Thoracic aorta (tissue), 2 donors: ENCODE data around the gene CDC40. TPM values are rescaled to one million over a fixed set of nuclear protein-coding genes. Genes with fewer than 3 reads are reported as not detected.
"Not testable (repeated sequence)": the region's sequence is repeated elsewhere in the genome, so short reads cannot be mapped to it uniquely, and the experiment has no call there.

Experiments used
- ATAC-seq: fragments of 150-250 bp; one replicate; pipeline ENCODE4 v1.8.0; 2017; ENCODE audit warnings: low read depth; ENCODE audit not compliant: insufficient number of reproducible peaks, low FRiP score
- DNase-seq: peaks from one replicate; pipeline ENCODE4 v3.0.0-alpha.2; 2020; ENCODE audit warnings: low spot score
- H3K27ac ChIP-seq, 2 donors: fragments of 200-600 bp; sonication (generic); 1 replicate in 1 of 2; 2 replicates in 1 of 2; pipeline ENCODE4 v1.5.1; 2016; ENCODE audit warnings: mild to moderate bottlenecking in 2 of 2, moderate library complexity in 2 of 2
- H3K27me3 ChIP-seq: fragments of 200-600 bp; sonication (generic); replicated peaks from 2 replicates; pipeline ENCODE4 v1.6.0; 2016; ENCODE audit warnings: mild to moderate bottlenecking; ENCODE audit not compliant: insufficient read depth
- H3K36me3 ChIP-seq: fragments of 200-600 bp; sonication (generic); one replicate; pipeline ENCODE4 v1.5.1; 2016
- H3K4me1 ChIP-seq, 2 donors: fragments of 200-600 bp; sonication (generic); 1 replicate in 1 of 2; 2 replicates in 1 of 2; pipeline versions ENCODE4 v1.5.1 to v1.6.0; 2016; ENCODE audit warnings: low read depth in 2 of 2, mild to moderate bottlenecking in 1 of 2; ENCODE audit not compliant: control insufficient read depth in 1 of 2
- H3K4me3 ChIP-seq: fragments of 200-600 bp; sonication (generic); 2 replicates; pipeline ENCODE4 v1.5.1; 2016; ENCODE audit warnings: mild to moderate bottlenecking
- H3K9me3 ChIP-seq: fragments of 200-600 bp; sonication (generic); 2 replicates; pipeline ENCODE4 v1.5.1; 2016
- CTCF ChIP-seq: fragments of 200-600 bp; sonication (generic); IDR thresholded peaks from one replicate; pipeline ENCODE4 v1.5.1; 2019; ENCODE audit warnings: antibody characterized with exemption
- total RNA-seq, 2 donors: library from RNA; depleted of rRNA; stranded (reverse); fragments of >200 nt; gene quantifications; one replicate each; pipeline versions ENCODE4 v1.1.0 to v1.2.3, GENCODE V29; 2016

CDC40 gene
- total RNA-seq, 2 donors from 2014 or later, result 11.2 to 22.2 TPM

- Histone ChIP-seq H3K4me1 (no peaks in the 10 kb centered on the region), H3K27me3 (no peaks in the 10 kb centered on the region), H3K4me3 (no peak overlapping the region), H3K36me3 (no peaks in the 10 kb centered on the region), H3K9me3 (no peaks in the 10 kb centered on the region), H3K27ac (no peak overlapping the region)
- ATAC-seq, result no peak
- no peak for TF ChIP-seq CTCF
- no peak for DNase-seq
Observed at GRCh38 chr6:110239526-110240274, 59.5 kb downstream of the CDC40 start.

GRCh38 chr6:110244621-110245020 is 64.4 kb downstream of the CDC40 start:
- not testable (repeated sequence) for H3K4me1 ChIP-seq, H3K9me3 ChIP-seq, H3K27me3 ChIP-seq, H3K4me3 ChIP-seq, H3K36me3 ChIP-seq, ATAC-seq, DNase-seq, H3K27ac ChIP-seq

GRCh38 chr6:110246378-110246777 is 66.2 kb downstream of the CDC40 start:
- Histone ChIP-seq H3K9me3 (no peaks in the 10 kb centered on the region), H3K4me3 (no peak overlapping the region), H3K27me3 (no peaks in the 10 kb centered on the region), H3K27ac (no peak overlapping the region), H3K36me3 (no peaks in the 10 kb centered on the region), H3K4me1 (no peaks in the 10 kb centered on the region)
- DNase-seq (no peak), ATAC-seq (no peak)
- no peak for TF ChIP-seq CTCF

- TF ChIP-seq CTCF, result no peak
- no peak overlapping the region for H3K27ac ChIP-seq
Observed at GRCh38 chr6:110246900-110247546, 66.8 kb downstream of the CDC40 start.

GRCh38 chr6:110250058-110250457 is 69.8 kb downstream of the CDC40 start:
- ATAC-seq (no peak), DNase-seq (no peak)
- H3K4me3 ChIP-seq, result no peak overlapping the region
- H3K27me3 ChIP-seq, result no peaks in the 10 kb centered on the region
- peaks cover under 1% of the 10 kb centered on the region for H3K36me3 ChIP-seq
- H3K4me1 ChIP-seq, result no peaks in the 10 kb centered on the region
- no peak overlapping the region for H3K27ac ChIP-seq
- no peaks in the 10 kb centered on the region for H3K9me3 ChIP-seq
- TF ChIP-seq CTCF, result no peak

More at GRCh38 chr6:110246900-110247546, 66.8 kb downstream of the CDC40 start:
- DNase-seq (no peak), ATAC-seq (no peak)
- Histone ChIP-seq H3K36me3 (no peaks in the 10 kb centered on the region), H3K4me3 (no peak overlapping the region), H3K9me3 (no peaks in the 10 kb centered on the region), H3K27me3 (no peaks in the 10 kb centered on the region), H3K4me1 (no peaks in the 10 kb centered on the region)
